Left lung (tissue), 10 donors: ENCODE data around the gene FASTK. TPM values are rescaled to one million over a fixed set of nuclear protein-coding genes. Genes with fewer than 3 reads are reported as not detected.

Experiments used
- ATAC-seq: fragments of 200-7000 bp; cut with Tn5 transposase; one replicate; pipeline ENCODE4 v1.9.1; 2020; ENCODE audit warnings: moderate library complexity
- DNase-seq, 4 donors: peaks; one replicate each; pipeline ENCODE4 v3.0.0-alpha.2; 2013 to 2020
- H3K27ac ChIP-seq, 2 donors: fragments of 200-600 bp; sonication (generic) in 1 of 2; one replicate each; pipeline versions ENCODE4 v1.5.0 to v1.8.0; 2020 to 2021
- H3K27me3 ChIP-seq, 2 donors: fragments of 200-600 bp; sonication (generic) in 1 of 2; one replicate each; pipeline versions ENCODE4 v1.5.0 to v1.8.0; 2020 to 2021
- H3K36me3 ChIP-seq, 2 donors: fragments of 200-600 bp; sonication (generic) in 1 of 2; one replicate each; pipeline versions ENCODE4 v1.5.0 to v1.8.0; 2020 to 2021
- H3K4me1 ChIP-seq, 2 donors: fragments of 200-600 bp; one replicate each; pipeline ENCODE4 v1.8.0; 2021
- H3K4me3 ChIP-seq, 2 donors: fragments of 200-600 bp; sonication (generic) in 1 of 2; one replicate each; pipeline versions ENCODE4 v1.5.0 to v1.8.0; 2020 to 2021; ENCODE audit warnings: mild to moderate bottlenecking in 1 of 2
- H3K9me3 ChIP-seq, 2 donors: fragments of 200-600 bp; sonication (generic) in 1 of 2; one replicate each; pipeline versions ENCODE4 v1.5.0 to v1.8.0; 2020 to 2021
- intact Hi-C, 2 donors: fragments of 100-400 bp; cut with DNase I; formaldehyde crosslinking; loops; one replicate each; pipeline versions ENCODE4 v1.11.2 to v1.14.2; 2022
- polyA plus RNA-seq, 6 donors: library from polyadenylated mRNA; unstranded; fragments of 120-200 nt; gene quantifications; one replicate each; pipeline ENCODE4 v1.2.1, GENCODE V29; 2013; ENCODE audit not compliant: insufficient read length in 6 of 6
- total RNA-seq, 2 donors: library from RNA; stranded (reverse); fragmentation: NEBNext Ultra II Directional; extraction: Animal tissue kit (Norgen Biotek cat#: 25700); gene quantifications; one replicate each; pipeline ENCODE4 v1.2.1, GENCODE V29; 2021
- TF ChIP-seq, protein P1 (sequence below), 2 donors: fragments of 200-600 bp; sonication (generic) in 1 of 2; IDR thresholded peaks; one replicate each; pipeline versions ENCODE4 v1.5.0 to v1.8.0; 2021; ENCODE audit warnings: antibody characterized with exemption in 2 of 2
- donor health status: DM: no; HTN: yes; CAD: no.
- donor health status: DM: no; HTN: no; CAD: no.

Gene FASTK
- total and polyA plus RNA-seq, 8 donors: 38.2 to 65.7 (median 54.1) TPM

- Histone ChIP-seq H3K27me3 (no peaks in the 10 kb centered on the region), H3K4me1 (peaks cover 33 to 61% of the 10 kb centered on the region in 2 donors), H3K27ac (peak overlapping the region; percentile 96 to 98), H3K9me3 (no peaks in the 10 kb centered on the region), H3K4me3 (peak overlapping the region; percentile 87 to 93), H3K36me3 (peaks cover 0 to 16% of the 10 kb centered on the region in 2 donors)
- intact Hi-C loops: no loop called here
- DNase-seq (peak; percentile 98 to 100 (median 99)), ATAC-seq (peak; percentile 76)
- TF ChIP-seq, protein P1, sequence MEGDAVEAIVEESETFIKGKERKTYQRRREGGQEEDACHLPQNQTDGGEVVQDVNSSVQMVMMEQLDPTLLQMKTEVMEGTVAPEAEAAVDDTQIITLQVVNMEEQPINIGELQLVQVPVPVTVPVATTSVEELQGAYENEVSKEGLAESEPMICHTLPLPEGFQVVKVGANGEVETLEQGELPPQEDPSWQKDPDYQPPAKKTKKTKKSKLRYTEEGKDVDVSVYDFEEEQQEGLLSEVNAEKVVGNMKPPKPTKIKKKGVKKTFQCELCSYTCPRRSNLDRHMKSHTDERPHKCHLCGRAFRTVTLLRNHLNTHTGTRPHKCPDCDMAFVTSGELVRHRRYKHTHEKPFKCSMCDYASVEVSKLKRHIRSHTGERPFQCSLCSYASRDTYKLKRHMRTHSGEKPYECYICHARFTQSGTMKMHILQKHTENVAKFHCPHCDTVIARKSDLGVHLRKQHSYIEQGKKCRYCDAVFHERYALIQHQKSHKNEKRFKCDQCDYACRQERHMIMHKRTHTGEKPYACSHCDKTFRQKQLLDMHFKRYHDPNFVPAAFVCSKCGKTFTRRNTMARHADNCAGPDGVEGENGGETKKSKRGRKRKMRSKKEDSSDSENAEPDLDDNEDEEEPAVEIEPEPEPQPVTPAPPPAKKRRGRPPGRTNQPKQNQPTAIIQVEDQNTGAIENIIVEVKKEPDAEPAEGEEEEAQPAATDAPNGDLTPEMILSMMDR (IDR thresholded peaks at IDR 0.05): no peak
Measured at GRCh38 chr7:151057989-151058780, 22.4 kb downstream of the FASTK start.

DNA sequence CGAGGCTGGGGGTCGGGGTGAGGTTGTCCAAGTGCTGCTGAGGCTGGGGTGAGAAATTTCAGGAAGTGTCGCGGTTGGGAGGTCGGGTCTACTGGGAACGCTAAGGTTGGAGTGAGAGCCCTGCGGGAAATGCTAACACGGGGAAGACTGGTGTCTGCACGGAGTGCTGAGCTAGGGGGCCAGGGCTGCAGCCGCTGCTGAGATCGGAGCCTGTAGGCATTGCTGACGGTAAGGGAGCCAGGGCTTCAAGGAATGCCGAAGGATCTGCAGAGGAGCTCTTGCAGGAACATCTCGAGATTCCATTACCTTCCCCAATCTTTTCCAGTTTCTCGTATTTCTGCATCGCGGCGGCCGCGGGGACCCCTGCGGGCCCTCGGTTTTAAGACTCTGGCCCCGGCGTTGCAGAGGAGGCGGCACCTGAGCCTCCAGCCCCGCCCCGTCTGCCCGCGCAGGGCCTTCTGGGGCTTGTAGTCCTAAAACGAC is 23.1 kb downstream of the FASTK start, which contains the start of gene CDK5:
TSS of gene CDK5 (minus strand) at position 392 of the 483 bp plus-strand sequence. CDS start at position 343, 49 bp downstream.
- intact Hi-C loops: no loop called here
- Histone ChIP-seq H3K9me3 (no peaks in the 10 kb centered on the region), H3K27ac (peak within 1 kb of the TSS; percentile 96 to 98), H3K36me3 (peaks cover 0 to 13% of the 10 kb centered on the region in 2 donors), H3K4me1 (peaks cover 31 to 60% of the 10 kb centered on the region in 2 donors), H3K4me3 (peak within 1 kb of the TSS; percentile 87 to 93), H3K27me3 (no peaks in the 10 kb centered on the region)
- no peak for DNase-seq
- TF ChIP-seq, protein P1 (IDR thresholded peaks at IDR 0.05): no peak
- no peak for ATAC-seq

DNA sequence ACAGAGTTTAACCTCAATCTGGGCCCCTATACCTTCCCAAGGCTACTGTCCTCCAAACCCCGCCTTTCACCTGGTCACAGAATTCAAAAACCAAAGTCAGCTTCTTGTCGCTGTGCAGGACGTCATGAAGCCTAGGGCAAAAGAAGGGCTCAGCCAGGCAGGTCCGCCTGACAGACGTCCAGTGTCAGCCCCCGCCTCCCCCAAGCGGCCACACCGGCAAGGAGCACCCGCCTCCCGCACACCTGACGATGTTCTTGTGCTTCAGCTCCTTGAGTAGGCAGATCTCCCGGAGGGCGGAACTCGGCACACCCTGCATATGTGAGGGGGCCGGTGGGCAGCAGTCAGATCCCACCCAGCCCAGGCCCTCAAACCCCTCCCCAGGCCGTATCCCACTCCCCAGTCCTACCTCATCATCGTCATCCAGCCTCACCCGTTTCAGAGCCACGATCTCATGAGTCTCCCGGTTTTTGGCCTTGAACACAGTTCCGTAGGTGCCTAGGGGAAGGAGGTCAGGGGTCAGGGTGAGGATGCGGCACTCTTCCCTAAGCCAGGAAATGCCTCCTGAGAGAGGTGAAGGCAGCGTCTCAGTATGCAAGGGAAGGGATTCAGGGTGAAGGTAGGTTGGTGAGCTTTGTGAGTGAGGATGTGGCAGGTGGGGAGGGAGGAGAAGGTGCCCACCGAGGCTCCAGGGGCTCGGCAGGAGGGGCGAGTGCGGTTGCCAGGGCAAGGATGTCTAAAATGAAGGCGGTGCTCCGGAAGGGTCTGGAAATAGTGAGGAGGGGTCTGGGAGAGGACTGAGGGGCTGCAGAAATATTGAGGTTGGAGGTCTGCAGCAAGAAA is 23.7 kb downstream of the FASTK start:
- Histone ChIP-seq H3K4me1 (peaks cover 28 to 53% of the 10 kb centered on the region in 2 donors), H3K27me3 (no peaks in the 10 kb centered on the region), H3K9me3 (no peaks in the 10 kb centered on the region), H3K4me3 (peak overlapping the region; percentile 87 to 93), H3K27ac (peak overlapping the region in 1 of 2 donors; percentile 96), H3K36me3 (peaks cover 0 to 6% of the 10 kb centered on the region in 2 donors)
- intact Hi-C loops: no loop called here
- TF ChIP-seq, protein P1 (IDR thresholded peaks at IDR 0.05): no peak
- ATAC-seq: no peak
- peak in 1 of 4 donors; percentile 80 for DNase-seq

DNA sequence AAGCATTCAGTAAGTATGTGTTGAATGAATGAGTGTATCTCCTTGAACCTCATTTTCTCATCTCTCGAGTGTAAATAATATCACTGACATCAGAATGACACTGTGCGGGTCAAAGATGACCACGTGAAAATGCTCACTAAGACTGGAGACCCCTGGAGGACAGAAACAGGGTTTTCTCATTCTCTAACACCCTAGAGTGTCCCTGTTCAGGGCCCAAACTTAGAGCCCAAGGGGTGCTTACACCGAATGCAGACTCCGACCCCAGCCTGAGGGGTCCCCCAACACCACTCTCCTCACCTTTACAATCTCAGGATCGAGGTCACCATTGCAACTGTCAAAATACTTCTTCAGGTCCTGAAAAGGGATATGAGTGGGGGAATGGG is 24.3 kb downstream of the FASTK start:
- Histone ChIP-seq H3K4me1 (peaks cover 23 to 52% of the 10 kb centered on the region in 2 donors), H3K27me3 (peaks cover 0 to 5% of the 10 kb centered on the region in 2 donors), H3K36me3 (peaks cover 0 to 4% of the 10 kb centered on the region in 2 donors), H3K27ac (no peak overlapping the region), H3K4me3 (no peak overlapping the region), H3K9me3 (no peaks in the 10 kb centered on the region)
- intact Hi-C loops: no loop called here
- ATAC-seq (no peak), DNase-seq (no peak)
- TF ChIP-seq, protein P1 (IDR thresholded peaks at IDR 0.05): no peak
